Heart left ventricle (tissue), 13 donors: ENCODE results near the gene CYSRT1.

Experiments
- CTCF ChIP-seq, 12 donors: fragments of 200-600 bp; sonication (generic) in 4 of 12; IDR thresholded peaks; one replicate each; pipeline versions ENCODE4 v1.5.0 to v1.8.0; 2018 to 2022; ENCODE audit warnings: antibody characterized with exemption in 12 of 12, mild to moderate bottlenecking in 5 of 12
- POLR2A ChIP-seq, 2 donors: fragments of 450-650 bp; IDR thresholded peaks; one replicate each; pipeline ENCODE4 v1.6.1; 2017; ENCODE audit warnings: antibody characterized with exemption in 2 of 2, mild to moderate bottlenecking in 2 of 2, moderate library complexity in 2 of 2
- donor health status: ischemic (EF 13 %, LVEDD 7.1; RV severe dilation, severe dysfunction).
- donor health status: DM: no; HTN: yes; CAD: no.
- donor health status: DM: no; HTN: no; CAD: no.
- donor health status: ischemic (EF 25% LVEDD 6.9; RV normal size, moderate dysfunction).
- donor health status: ischemic (EF 25% LVEDD 5.7; RV mildly dilated, moderate dysfunction).
- donor health status: ischemic (EF 35%, LVEDD 5.7; RV mildly dilated, moderate dysfunction).
- donor health status: nonischemic (EF 11% LVEDD 7.7; RV severe dilation, severe dysfunction).
- donor health status: DM: yes; HTN: yes; CAD: no.
- donor health status: PGD.
- donor health status: ischemic (EF 29% LVEDD 5.4; RV normal size, mild dysfunction).
- donor health status: nonischemic (EF 23%, LVEDD 6.1; RV moderate dilation, normal function).

GRCh38 chr9:137222190-137223077, 2.5 kb upstream of the CYSRT1 start, which contains the start of gene RNF208:
- TF ChIP-seq CTCF (IDR thresholded peaks at IDR 0.05) (peak in 1 of 12 donors; percentile 17), POLR2A (IDR thresholded peaks at IDR 0.05) (no peak)
